DOHH2 (cell line): ENCODE data around the gene GAS6.

Source experiments
- H3F3A ChIP-seq: fragments of 200-600 bp; sonication (generic), shearing (Covaris generic); 2 replicates; pipeline ENCODE4 v1.6.0; 2016; ENCODE audit warnings: antibody characterized with exemption, mild to moderate bottlenecking; ENCODE audit not compliant: control insufficient read depth, insufficient read depth
- H3K27ac ChIP-seq: fragments of 200-600 bp; sonication (generic); 2 replicates; pipeline ENCODE4 v1.5.1; 2014; ENCODE audit warnings: low read depth, mild to moderate bottlenecking, low read length, moderate library complexity
- H3K27me3 ChIP-seq: fragments of 200-600 bp; sonication (generic); 2 replicates; pipeline ENCODE4 v1.6.1; 2014; ENCODE audit warnings: mild to moderate bottlenecking, low read length, mixed read lengths; ENCODE audit not compliant: control insufficient read depth
- H3K36me3 ChIP-seq: fragments of 200-600 bp; sonication (generic); 2 replicates; pipeline ENCODE4 v1.6.1; 2014; ENCODE audit warnings: mild to moderate bottlenecking, low read length, moderate library complexity, mixed read lengths; ENCODE audit not compliant: control insufficient read depth
- H3K4me1 ChIP-seq: fragments of 200-600 bp; sonication (generic); 2 replicates; pipeline ENCODE4 v1.6.1; 2014; ENCODE audit warnings: mild to moderate bottlenecking, low read length, mixed read lengths; ENCODE audit not compliant: control insufficient read depth
- H3K4me2 ChIP-seq: fragments of 200-600 bp; sonication (generic); 2 replicates; pipeline ENCODE4 v1.6.0; 2014; ENCODE audit warnings: mild to moderate bottlenecking, low read length, moderate library complexity
- H3K4me3 ChIP-seq: fragments of 200-600 bp; sonication (generic); 2 replicates; pipeline ENCODE4 v1.5.1; 2014; ENCODE audit warnings: mild to moderate bottlenecking, low read length, mixed read lengths
- H3K79me2 ChIP-seq: fragments of 200-600 bp; sonication (generic); 2 replicates; pipeline ENCODE4 v1.6.1; 2014; ENCODE audit warnings: mild to moderate bottlenecking, low read length, mixed read lengths; ENCODE audit not compliant: control insufficient read depth
- H3K9me2 ChIP-seq: fragments of 200-600 bp; sonication (generic); replicated peaks from 2 replicates; pipeline ENCODE4 v1.6.1; 2014; ENCODE audit warnings: mild to moderate bottlenecking, low read length, mixed read lengths; ENCODE audit not compliant: control insufficient read depth
- H3K9me3 ChIP-seq: fragments of 200-600 bp; sonication (generic); 2 replicates; pipeline ENCODE4 v1.6.1; 2014; ENCODE audit warnings: antibody characterized with exemption, low read length, mixed read lengths; ENCODE audit not compliant: control insufficient read depth, insufficient read depth
- H4K20me1 ChIP-seq: fragments of 200-600 bp; sonication (generic); 2 replicates; pipeline ENCODE4 v1.6.0; 2014; ENCODE audit warnings: low read depth, mild to moderate bottlenecking, antibody characterized with exemption, low read length, moderate library complexity; ENCODE audit not compliant: control insufficient read depth, insufficient read depth
- EZH2phosphoT487 ChIP-seq: fragments of 200-600 bp; sonication (generic); IDR thresholded peaks from 2 replicates; pipeline ENCODE4 v1.6.1; 2017; ENCODE audit warnings: borderline replicate concordance, mild to moderate bottlenecking, antibody characterized with exemption, low read length, moderate library complexity, mixed read lengths
- TF ChIP-seq, protein P1 (sequence below): fragments of 200-600 bp; sonication (generic); IDR thresholded peaks from one replicate; pipeline ENCODE4 v1.5.1; 2014; ENCODE audit warnings: antibody characterized with exemption, mild to moderate bottlenecking, low read depth, low read length; ENCODE audit not compliant: poor library complexity, severe bottlenecking

Gene GAS6

DNA sequence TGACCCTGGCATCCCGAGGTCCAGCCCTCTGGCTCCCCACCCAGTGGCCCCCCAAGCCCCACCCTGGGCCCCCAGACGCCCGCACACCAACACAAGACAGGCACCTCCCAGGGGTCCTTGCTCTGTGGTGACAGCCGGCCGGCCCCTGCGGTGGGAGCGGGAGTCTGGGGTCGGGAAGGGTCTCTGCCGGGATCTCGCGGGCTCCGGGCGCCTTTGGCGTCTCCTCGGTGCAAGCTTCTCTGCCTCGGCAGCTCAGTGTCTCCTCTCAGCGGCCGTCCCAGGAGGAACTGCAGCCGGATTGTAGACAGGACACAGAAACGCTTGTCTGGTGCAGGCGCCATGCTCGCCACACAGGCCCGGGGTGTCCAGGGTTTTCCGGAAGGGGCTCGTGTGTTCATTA is 61.1 kb downstream of the GAS6 start:
- H3K27ac ChIP-seq: no peak overlapping the region
- no peaks in the 10 kb centered on the region for H3K4me1 ChIP-seq
- no peaks in the 10 kb centered on the region for H3K27me3 ChIP-seq
- TF ChIP-seq EZH2phosphoT487: no peak
- TF ChIP-seq, protein P1, sequence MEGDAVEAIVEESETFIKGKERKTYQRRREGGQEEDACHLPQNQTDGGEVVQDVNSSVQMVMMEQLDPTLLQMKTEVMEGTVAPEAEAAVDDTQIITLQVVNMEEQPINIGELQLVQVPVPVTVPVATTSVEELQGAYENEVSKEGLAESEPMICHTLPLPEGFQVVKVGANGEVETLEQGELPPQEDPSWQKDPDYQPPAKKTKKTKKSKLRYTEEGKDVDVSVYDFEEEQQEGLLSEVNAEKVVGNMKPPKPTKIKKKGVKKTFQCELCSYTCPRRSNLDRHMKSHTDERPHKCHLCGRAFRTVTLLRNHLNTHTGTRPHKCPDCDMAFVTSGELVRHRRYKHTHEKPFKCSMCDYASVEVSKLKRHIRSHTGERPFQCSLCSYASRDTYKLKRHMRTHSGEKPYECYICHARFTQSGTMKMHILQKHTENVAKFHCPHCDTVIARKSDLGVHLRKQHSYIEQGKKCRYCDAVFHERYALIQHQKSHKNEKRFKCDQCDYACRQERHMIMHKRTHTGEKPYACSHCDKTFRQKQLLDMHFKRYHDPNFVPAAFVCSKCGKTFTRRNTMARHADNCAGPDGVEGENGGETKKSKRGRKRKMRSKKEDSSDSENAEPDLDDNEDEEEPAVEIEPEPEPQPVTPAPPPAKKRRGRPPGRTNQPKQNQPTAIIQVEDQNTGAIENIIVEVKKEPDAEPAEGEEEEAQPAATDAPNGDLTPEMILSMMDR: no peak
- no peaks in the 10 kb centered on the region for H3F3A ChIP-seq
- H3K9me2 ChIP-seq: no peaks in the 10 kb centered on the region
- H3K9me3 ChIP-seq: peaks cover 21% of the 10 kb centered on the region; the same call in 1 of the 2 replicates
- no peak overlapping the region for H3K4me2 ChIP-seq
- no peaks in the 10 kb centered on the region for H3K36me3 ChIP-seq
- H4K20me1 ChIP-seq: no peaks in the 10 kb centered on the region
- H3K79me2 ChIP-seq: no peaks in the 10 kb centered on the region
- no peak overlapping the region for H3K4me3 ChIP-seq

DNA sequence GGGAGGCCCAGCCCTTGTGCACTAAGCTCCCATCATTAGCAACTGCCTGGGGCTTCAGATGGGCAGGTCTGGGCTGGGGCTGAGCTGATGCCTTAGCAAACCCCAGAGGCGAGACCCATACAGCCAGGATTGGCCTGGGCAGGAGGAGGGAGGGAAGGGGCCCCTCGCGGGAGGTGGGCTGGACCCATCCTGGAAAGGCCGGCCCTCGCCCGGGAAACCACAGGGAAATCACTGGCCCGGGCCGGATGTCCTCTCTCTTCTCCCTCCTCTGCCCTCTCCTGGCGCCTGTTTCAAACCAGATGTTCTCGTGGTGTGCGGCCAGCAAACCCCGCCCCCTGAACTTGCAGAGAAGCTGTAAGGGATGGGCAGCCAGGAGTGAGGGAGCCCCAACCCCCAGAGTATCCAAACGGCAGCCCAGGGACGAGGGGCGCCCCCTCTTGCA is 61.8 kb downstream of the GAS6 start:
- no peaks in the 10 kb centered on the region for H3K36me3 ChIP-seq
- H3F3A ChIP-seq: no peaks in the 10 kb centered on the region
- no peaks in the 10 kb centered on the region for H3K4me1 ChIP-seq
- no peaks in the 10 kb centered on the region for H3K27me3 ChIP-seq
- H4K20me1 ChIP-seq: no peaks in the 10 kb centered on the region
- no peak overlapping the region for H3K4me3 ChIP-seq
- no peak overlapping the region for H3K27ac ChIP-seq
- peaks cover 16% of the 10 kb centered on the region; the same call in 1 of the 2 replicates for H3K9me3 ChIP-seq
- no peak overlapping the region for H3K4me2 ChIP-seq
- no peaks in the 10 kb centered on the region for H3K9me2 ChIP-seq
- no peak for TF ChIP-seq EZH2phosphoT487
- TF ChIP-seq, protein P1: no peak
- H3K79me2 ChIP-seq: no peaks in the 10 kb centered on the region

DNA sequence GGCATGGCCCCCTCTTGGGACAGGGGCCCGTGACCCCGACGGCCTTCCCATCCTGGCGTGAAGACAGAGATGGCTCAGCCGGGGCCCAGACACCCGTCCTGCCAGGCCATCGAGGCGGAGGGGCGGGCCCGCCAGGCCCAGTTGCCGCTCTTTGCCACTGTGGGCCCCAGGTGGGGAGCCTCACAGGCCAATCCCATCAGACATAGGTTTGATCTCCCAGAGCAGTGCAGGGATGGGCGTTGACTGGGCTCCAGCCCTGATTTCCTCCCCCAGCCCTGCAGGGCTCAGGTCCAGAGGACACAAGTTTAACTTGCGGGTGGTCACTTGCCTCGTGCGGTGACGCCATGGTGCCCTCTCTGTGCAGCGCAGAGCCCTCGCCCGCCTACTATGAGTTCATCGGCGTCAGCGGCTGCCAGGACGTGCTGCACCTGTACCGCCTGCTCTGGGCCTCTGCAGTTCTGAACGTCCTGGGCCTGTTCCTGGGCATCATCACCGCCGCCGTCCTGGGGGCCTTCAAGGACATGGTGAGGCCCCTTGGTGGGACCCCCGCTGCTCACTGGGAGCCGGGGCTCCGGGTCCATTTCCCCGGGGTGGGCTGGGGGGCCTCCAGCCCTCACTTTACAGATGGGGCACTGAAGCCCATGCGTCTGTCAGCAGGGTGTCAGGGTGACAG is 62.5 kb downstream of the GAS6 start:
- H3K36me3 ChIP-seq: no peaks in the 10 kb centered on the region
- no peak overlapping the region for H3K4me2 ChIP-seq
- no peaks in the 10 kb centered on the region for H3K4me1 ChIP-seq
- no peak overlapping the region for H3K27ac ChIP-seq
- no peaks in the 10 kb centered on the region for H4K20me1 ChIP-seq
- H3K79me2 ChIP-seq: no peaks in the 10 kb centered on the region
- no peaks in the 10 kb centered on the region for H3K27me3 ChIP-seq
- H3K4me3 ChIP-seq: no peak overlapping the region
- no peaks in the 10 kb centered on the region for H3K9me2 ChIP-seq
- peaks cover 9% of the 10 kb centered on the region; the same call in 1 of the 2 replicates for H3K9me3 ChIP-seq
- H3F3A ChIP-seq: no peaks in the 10 kb centered on the region
- TF ChIP-seq EZH2phosphoT487: no peak
- TF ChIP-seq, protein P1: no peak
